GM19035 (cell line): ENCODE measurements around the gene PUSL1.

Experiments used
- ATAC-seq: cut with Tn5 transposase; IDR thresholded peaks from one replicate; pipeline ENCODE4 v1.9.1; 2021; ENCODE audit not compliant: unreplicated experiment

PUSL1 gene

DNA sequence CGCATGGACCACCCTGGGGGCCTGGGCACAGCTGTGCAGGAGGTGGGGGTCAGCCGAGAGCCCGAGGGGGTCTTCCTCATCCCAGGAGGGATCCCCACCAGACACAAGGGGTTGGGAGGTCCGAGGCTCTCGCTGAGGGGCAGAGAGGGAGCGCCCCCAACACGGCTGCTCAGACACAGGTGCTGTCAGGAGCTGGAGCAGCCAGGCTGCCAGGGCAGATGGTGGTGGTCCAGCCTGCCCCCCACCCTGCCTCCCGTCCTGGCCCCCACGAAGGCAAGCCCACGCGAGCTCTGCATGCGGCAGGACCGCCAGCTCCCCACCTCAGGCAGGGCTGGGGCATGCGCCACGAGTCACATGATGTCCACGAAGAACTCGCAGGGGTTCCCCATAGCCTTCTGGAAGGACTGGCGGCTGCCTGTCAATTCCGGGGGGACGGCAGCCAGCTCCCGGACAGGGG lies 27.4 kb downstream of the PUSL1 start:
- no peak for ATAC-seq

DNA sequence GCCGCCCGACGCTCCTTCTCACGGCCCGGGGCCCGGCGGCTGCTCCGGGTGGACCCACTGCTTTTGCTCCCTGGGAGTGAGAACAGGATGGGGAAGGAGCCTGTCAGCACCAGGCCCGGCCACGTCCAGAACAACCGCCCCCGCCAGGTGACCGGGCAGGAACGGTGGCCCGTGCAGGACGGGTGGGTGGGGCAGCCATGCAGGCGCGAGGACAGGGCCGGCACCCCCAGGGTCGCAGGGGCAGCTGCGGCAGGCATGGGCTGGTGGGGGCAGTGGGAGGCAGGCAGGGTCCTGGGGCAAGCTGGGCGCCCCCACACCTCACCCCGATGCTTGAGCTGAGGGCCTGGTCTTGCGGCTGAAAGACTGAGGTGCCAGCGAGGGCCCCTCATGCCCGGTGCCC lies 28.0 kb downstream of the PUSL1 start:
- ATAC-seq, result no peak

DNA sequence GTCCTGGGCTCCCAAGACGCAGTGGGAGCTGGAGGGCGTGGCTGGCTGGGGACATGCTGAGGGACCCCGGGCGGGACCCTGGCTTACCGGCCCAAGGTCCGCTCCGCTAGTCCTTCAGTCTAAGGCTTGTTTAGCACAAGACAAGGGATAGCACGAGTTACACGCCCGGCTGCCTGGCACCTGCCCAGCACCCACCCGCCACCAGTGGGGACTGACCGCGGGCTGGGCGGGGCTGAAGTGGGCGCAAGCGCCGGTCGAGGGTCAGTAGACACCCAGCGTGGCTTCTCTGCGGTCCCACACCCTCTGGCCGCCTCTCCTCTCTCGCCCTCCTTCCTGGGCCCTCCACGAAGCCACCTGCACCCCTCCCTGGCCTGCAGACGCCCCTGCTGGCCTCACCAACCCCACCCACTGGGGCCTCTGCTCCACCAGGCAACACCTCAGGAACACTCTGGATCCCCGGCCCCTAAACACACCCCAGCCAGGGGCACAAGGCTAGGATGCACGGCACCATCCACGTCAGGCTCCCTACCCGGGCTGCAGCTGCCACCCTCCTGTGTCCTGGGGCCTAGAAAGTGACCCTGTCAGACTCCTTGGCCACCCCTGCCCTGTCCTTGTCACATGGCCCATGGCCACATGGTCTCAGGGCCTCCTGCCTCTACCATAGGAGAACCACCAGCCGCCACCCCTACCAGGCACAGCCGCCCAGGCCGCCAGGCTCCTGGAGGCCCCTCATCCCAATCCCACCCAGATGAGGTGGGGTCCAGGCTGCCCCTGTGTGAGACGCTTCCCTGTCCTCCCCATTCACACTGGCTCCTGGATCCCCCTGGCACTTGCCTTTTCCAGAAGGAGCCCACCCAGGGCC lies 28.8 kb downstream of the PUSL1 start:
- ATAC-seq, result no peak

DNA sequence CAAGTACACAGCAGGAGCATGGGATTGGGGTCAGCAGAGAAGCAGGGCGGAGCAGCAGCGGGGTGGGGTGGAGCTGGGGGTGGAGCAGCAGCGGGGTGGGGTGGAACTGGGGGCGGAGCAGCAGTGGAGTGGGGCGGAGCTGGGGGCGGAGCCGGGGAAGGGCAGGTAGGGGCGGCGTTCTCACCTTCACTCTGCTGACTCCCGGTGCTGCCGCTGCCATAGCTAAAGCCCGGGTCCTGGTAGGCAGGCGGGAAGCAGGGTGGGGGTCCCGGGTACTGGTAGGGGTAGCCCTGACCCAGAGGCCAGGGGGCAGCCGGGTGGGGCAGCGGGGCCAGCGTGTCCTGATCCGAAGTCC lies 29.4 kb downstream of the PUSL1 start:
- no peak for ATAC-seq

DNA sequence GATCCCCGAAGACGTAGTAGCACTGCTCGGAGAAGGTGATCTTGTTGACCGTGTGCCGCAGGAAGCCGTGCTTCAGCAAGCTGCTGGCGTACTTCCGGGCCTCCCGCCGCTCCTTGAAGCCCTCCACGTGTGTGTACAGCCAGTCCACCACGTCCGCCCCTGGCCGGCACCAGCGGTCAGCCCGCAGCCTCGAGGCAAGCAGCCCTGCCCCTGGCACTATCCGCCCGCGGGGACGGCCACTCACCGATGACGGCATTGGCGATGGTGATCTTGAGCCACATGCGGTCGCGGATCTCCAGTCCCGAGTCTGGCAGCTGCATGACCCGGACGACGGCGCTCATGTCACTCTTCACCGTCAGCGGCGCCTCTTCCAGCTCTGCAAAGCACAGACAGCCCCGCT lies 29.9 kb downstream of the PUSL1 start:
- ATAC-seq, result no peak

DNA sequence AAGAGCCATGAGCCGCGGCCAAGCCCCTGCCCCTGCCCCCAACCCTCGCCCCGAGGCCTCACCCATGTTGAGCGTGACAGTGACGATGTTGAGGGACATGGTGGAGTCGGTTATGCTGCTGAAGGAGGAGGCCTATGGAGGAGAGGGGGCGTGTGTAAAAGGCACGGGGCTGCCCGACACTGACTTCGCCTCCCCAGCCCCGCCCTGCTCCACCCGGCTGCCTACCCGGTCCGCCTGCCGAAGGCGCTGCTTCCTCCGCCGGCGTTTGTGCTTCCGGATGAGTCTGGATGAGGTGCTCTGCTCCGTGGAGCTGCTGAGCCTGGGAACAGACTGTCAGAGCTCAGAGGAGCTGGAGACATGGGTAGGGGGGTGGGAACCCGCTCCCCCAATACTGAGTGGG lies 31.8 kb downstream of the PUSL1 start:
- ATAC-seq, result no peak

DNA sequence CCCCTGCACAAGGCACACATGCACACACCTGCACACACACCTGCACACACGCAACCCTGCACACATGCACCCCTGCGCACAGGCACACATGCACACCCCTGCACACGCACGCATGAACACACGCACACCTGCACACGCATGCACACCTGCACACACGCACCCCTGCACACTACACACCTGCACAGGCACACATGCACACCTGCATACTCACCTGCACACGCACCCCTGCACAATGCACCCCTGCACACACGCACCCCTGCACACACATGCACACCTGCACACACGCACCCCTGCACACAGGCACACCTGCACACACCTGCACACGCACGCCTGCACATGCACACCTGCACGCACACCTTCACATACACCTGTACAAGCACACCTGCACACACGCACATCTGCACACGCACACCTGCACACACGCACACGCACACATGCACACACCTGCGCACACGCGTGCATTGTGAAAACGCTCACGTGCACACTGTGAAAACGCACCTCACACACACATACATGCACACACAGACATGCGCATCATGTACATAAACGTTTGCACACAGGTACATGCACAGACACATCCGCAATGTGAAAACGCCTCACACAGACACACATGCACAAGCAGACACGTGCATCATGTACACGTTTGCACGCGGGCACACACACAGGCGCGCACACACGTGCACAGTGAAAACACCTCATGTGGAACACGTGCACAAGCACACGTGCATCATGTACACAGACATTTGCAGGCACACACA lies 32.6 kb downstream of the PUSL1 start:
- no peak for ATAC-seq

DNA sequence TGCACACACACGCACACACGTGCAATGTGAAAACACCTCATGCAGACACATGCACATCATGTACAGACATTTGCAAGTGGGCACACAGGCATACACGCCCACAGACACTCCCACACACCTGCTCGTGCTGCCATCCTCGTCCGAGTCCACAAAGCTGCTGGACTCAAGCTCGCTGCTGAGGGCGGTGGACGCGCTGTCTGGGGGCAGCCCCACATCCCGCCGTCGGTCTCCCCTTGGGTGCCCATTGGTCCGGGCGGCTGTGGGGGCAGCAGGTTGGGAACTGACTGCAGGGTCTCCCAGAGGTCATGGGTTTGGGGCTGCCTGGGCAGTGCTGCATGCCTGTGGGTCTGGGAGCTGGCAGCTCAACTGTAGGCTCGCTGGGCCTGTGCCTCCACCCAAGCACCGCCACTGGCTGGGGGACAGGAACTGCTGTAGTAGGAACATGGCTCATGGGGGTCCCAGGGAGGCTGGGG lies 33.2 kb downstream of the PUSL1 start:
- ATAC-seq, result no peak

DNA sequence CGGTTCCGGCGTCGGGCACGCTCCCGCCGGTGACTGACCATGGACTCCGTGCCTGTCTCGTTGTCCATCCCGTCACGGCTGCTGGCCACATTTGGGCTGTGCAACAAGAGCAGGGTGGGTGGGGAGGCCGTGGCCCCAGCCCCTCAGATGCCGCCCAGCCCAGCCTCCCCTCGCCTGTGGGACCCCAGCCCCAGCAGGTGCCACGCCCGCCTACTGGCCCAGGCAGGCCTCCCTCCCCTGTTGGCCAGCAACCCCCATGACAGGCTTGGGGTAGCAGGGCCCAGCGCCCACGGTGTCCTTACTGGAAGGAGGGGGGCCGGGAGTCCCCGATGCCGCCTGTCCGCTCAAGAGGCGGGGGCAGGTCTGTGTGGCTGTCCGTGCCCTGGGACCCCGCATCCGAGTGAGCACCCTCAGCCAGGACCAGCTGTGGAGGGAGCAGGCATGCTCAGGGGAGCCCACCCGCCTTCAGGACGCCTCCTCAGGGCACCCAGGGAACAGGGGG lies 33.7 kb downstream of the PUSL1 start:
- no peak for ATAC-seq

DNA sequence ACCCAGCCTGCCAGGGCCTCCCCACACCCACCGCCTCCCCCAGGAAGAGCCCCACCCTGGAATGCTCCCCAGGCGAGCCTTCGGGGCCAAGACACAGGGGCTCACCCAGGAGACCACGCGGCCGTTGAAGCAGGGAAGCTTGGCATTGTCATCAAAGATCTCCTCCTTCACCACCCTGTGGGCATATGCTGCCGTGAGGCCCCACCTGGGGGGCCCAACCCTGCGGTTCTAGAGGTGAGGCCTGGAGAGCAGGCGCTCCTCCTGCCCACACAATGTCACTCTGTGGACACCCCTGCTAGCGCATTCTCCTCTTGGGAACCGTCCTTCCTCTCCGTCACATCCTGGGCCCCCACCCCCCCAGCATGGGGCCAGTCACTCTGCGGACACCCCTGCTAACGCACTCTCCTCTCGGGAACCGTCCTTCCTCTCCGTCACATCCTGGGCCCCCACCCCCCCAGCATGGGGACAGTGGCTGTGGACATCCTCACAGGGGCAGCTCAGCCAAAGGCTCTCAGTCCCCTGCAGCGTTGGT lies 34.3 kb downstream of the PUSL1 start:
- ATAC-seq, result no peak

DNA sequence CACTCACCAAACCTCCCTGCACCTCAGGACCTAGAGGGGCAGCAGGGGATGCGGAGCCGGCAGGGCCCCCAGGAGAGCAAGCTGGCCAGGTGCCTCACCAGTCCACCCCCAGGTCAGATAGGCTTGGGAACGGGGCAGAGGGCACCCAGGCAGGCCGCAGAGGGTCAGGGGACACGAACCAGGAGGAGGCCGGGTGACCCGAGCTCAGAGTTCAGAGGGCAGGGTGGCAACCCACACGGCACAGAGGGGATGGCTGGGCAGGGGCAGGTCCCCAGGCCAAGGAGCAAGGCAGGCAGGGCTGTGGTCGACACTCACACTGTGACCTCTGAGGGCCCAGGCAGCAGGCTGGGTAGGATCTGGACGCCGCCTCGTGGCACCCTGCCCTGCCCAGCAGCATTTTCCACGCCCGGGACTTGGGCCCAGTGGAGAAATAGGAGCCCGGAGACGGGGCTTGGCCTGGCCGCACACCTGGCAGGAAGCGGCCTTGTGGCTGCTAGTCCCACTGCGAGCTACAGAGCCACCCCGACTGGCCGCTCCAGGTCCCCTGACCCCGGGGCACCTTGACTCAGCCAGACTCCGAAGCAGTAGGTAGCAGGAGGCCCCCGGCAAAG lies 35.5 kb downstream of the PUSL1 start:
- ATAC-seq, result no peak

DNA sequence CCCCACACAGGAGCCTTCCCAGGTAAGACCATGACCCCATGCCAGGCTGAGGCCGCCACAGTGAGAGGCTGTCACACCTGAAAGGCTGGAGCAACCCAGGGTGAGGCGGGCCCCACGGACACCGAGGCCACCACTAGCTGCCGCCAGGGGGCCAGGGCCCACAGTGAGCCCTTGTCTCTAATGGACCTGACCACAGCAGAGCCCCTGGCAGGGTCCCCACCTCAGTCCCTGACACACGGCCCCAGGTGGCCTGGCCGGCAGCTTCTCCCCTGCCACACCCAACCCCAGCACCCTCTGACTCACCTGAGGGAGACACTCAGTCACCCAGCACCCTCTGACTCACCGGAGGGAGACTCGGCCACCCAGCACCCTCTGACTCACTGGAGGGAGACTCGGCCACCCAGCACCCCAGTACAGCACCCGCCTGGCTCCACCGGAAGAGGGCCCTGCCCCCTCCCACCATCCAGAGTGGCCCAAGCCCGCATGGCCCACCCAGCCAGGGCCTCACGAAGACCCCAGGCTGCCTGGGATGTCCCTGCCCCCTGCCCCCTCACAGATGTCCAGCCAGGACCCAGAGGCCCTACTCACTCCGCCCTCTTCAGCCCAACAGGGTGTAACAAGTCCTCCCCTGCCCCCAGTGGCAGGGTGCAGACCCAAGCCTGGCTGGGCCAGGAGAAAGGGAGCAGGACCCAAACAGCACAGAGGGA lies 36.4 kb downstream of the PUSL1 start:
- no peak for ATAC-seq

DNA sequence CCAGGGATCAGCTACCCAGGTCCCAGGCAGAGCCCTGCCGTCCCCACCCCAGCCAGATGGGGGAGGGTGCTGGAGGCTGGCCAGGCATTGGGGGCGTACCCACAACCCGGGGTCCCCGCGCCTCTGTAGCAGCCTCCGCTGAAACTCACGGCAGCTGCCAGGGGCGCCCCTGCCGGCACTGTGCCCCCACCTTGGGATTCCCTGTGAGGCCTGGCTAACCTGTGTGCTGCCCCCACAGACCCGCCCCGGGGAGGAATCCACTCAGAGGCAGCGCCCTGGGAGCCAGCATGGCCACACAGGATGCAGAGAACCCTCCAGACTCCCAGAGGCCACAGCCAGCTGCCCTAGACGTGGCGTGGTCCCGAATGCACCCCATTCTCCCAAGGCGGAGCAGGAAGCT lies 37.0 kb downstream of the PUSL1 start:
- ATAC-seq, result no peak

DNA sequence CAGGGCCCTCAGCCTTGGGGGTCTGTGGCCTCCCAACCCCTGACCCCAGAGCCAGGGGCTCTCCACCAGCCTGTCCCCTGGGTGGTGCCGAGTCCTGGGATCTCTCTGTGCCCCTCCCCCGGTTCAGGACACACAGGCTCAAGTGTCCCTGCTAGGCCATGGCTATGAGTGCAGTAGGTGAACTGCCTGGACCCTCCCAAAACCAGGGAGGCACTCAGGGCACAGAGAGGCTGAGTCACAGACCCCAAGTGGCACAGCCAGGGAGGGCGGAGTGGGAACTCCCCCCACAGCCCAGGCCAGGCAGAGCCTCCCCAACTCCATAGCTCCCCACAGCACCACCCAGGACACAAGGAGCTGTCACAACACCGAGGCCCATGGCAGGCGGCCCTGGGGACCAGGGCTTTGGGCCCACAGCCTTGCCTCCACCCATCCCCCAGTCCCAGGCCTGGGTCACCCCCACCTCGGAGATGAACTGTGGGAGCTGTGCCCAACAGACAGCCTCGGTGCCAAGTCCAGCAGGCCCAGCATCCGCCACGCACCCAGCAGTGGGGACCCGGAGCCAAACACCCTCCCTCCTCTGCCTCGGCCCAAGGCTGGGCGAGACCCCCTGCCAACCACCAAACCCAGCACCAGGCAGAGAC lies 37.6 kb downstream of the PUSL1 start:
- ATAC-seq, result no peak

DNA sequence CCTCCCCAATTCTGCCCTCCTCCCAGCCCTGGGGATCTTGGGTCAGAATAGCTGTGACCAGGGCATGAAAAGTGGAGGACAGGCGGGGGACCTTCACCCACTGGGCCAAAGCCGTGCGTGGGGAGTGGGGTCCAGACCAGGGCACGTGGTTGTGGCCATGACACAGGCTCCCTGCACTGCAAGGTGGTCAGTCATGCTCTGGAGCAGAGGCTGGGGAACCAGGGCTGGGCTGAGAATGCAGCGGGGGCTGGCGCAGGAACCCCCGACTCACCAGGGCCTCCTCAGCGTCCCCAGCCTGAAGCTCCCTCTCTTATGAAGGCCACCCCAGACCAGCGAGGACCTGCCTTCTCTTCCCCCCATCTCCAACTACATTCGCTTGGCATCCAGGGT lies 38.1 kb downstream of the PUSL1 start:
- no peak for ATAC-seq

DNA sequence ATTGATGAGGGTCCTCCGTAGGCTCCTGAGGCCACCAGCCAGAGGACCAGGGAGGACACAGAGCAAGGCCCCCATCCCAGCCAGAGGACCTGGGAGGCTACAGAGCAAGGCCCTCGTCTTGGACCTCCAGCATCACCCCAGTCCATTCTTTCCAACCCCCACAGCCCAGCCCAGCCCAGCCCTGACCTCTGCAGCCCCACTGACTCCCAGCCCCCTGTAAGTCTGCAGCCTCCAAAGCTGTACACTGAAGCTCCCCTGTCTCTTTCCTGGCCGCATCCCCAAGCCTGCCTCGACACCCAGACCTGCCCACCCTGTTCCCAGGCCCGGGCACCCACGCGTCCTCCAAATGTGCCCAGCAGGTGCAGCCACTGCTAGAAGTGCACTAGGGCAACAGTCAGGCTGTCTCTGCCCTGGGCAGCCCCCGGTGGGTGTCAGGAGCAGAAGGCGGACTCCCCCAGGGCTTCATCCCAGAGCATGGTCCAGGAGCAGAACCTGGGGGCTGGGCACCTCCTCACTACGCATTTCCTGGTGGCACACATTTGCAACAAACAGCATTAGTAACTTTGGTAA lies 38.7 kb downstream of the PUSL1 start:
- ATAC-seq, result no peak

DNA sequence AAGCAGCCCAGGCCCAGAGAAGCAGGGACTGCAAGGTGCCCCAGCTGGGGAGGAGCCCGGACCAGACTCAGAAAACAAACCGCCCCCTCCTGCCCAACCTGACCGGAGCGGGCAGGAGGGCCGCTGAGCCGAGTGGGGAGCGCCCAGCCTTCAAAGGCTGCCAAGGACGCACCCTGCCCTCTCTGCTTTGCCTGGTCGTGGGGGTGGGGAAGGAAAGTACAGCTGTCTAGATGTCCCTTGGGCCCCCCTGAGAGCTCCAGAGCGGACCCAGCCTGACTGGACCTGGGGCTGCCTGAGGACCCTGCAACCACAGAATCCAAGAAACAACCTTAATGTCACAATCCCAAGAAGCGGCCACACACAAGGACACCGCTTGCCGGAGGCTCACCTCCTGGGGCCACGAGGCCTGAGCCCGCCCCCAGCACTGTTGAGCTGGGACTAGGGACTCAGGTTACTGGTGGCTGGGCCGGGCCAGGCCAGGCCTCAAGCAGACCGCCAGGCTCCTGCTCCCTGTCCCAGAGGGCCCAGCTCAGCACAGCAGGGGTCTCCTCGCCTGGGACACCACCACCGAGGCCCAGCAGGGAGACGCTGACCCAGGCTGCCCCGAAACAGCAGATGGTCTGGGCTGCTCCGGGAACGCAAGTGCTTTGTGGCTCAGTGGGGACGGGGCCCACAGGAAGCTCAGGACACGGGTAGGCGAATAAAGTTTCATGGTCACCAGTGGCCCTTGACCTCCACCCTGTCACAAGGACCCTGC lies 39.4 kb downstream of the PUSL1 start:
- ATAC-seq, result no peak

DNA sequence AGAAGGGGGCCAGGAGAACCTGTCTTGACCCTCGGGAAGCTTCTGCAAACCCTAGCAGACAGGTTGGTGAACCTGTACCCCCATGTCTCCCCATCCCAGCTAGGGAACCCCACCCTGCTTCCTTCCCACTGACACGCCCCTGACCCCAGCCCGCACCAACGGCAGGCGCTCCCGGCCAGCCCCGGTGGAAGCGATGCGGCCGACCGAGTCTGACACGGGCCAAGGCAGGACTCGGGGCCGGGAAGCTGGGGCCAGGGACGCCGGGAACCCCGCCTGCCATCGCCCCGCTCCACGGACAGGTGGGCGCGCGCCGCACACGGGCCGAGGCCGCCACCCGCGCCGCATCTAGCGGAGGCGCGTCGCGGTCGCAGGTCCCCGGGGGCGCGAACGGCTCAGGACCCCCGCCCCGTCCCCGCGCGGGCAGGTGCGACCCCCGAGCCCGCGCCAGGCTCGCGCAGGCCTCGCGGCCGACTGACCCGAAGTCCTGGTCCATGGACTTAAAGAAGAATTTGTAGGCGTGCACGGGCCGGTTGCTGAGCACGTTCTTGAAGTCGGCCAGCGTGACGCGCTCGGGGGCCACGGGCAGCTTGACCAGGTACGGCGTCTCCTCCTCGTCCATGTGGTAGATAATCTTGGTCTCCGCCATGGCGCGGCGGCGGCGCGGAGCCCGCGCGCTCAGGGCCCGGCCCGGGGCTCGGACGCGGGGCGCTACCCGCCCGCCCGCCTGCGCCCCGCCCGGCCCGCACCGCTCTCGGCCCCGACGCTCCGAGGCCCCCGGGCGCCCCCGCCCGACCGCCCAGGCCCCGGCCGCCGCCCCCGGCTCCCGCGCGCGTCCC lies 40.2 kb downstream of the PUSL1 start:
- peak; percentile 34 for ATAC-seq
